NB4 (cell line): Measurements from ENCODE around the gene ZNF816.

Source experiments
- POLR2A ChIP-seq: IDR thresholded peaks from 2 replicates; pipeline ENCODE4 v1.6.1; 2011; ENCODE audit warnings: mild to moderate bottlenecking; ENCODE audit not compliant: insufficient read length; ENCODE audit errors: extremely low read depth
- TF ChIP-seq, protein P1 (sequence below): IDR thresholded peaks from one replicate; pipeline ENCODE4 v1.5.1; 2012; ENCODE audit warnings: low read depth, low read length

GRCh38 chr19:53007200-53007599 lies 44.5 kb upstream of the ZNF816 start:
- TF ChIP-seq POLR2A = no peak
- TF ChIP-seq, protein P1, sequence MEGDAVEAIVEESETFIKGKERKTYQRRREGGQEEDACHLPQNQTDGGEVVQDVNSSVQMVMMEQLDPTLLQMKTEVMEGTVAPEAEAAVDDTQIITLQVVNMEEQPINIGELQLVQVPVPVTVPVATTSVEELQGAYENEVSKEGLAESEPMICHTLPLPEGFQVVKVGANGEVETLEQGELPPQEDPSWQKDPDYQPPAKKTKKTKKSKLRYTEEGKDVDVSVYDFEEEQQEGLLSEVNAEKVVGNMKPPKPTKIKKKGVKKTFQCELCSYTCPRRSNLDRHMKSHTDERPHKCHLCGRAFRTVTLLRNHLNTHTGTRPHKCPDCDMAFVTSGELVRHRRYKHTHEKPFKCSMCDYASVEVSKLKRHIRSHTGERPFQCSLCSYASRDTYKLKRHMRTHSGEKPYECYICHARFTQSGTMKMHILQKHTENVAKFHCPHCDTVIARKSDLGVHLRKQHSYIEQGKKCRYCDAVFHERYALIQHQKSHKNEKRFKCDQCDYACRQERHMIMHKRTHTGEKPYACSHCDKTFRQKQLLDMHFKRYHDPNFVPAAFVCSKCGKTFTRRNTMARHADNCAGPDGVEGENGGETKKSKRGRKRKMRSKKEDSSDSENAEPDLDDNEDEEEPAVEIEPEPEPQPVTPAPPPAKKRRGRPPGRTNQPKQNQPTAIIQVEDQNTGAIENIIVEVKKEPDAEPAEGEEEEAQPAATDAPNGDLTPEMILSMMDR = no peak
